ENCODE data around the gene VDAC1.
"Not testable (repeated sequence)": the region's sequence is repeated elsewhere in the genome, so short reads cannot be mapped to it uniquely, and the experiment has no call there.

GRCh38 chr5:133937628-133938027 is 67.1 kb downstream of the VDAC1 start:
- TF ChIP-seq CTCF, POLR2A (IDR thresholded peaks at IDR 0.05): not testable (repeated sequence)

Measured in esophagus squamous epithelium (tissue), 4 donors.